Keratinocyte (primary cell): ENCODE data around the gene API5.

Source experiments
- EZH2 ChIP-seq: IDR thresholded peaks from one replicate; pipeline ENCODE4 v1.6.1; 2012; ENCODE audit warnings: inconsistent platforms, mild to moderate bottlenecking, low read length, moderate library complexity
- TF ChIP-seq, protein P1 (sequence below), 3 experiments: IDR thresholded peaks in 1 of 3; conservative IDR thresholded peaks in 1 of 3; optimal IDR thresholded peaks in 1 of 3; 2 replicates in 2 of 3; 3 replicates in 1 of 3; pipeline versions ENCODE3 to v1.5.1; 2011; ENCODE audit warnings: low read length in 3 of 3, mild to moderate bottlenecking in 3 of 3, moderate library complexity in 2 of 3, control low read depth in 1 of 3, inconsistent platforms in 1 of 3; ENCODE audit not compliant: insufficient read depth in 2 of 3; ENCODE audit errors: extremely low read depth in 1 of 3

DNA sequence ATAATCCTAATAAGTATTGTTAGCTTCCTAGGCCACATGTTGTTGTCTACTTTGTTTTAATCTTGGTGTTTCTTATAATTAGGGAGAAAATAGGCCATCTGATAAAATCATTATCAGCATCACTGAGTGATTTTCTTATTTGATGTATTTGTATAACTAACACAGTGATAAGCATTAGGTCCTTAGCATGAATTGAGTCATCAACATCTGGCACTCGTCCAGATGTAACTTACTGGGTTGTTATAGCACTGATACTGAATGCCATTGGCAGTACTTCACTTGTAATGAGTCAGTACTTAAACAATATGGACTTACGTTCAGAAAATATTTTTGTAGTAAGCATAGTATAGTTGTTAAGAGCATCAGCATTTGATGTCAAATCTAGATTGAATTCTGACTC, 16.2 kb downstream of the API5 start:
- TF ChIP-seq, protein P1, sequence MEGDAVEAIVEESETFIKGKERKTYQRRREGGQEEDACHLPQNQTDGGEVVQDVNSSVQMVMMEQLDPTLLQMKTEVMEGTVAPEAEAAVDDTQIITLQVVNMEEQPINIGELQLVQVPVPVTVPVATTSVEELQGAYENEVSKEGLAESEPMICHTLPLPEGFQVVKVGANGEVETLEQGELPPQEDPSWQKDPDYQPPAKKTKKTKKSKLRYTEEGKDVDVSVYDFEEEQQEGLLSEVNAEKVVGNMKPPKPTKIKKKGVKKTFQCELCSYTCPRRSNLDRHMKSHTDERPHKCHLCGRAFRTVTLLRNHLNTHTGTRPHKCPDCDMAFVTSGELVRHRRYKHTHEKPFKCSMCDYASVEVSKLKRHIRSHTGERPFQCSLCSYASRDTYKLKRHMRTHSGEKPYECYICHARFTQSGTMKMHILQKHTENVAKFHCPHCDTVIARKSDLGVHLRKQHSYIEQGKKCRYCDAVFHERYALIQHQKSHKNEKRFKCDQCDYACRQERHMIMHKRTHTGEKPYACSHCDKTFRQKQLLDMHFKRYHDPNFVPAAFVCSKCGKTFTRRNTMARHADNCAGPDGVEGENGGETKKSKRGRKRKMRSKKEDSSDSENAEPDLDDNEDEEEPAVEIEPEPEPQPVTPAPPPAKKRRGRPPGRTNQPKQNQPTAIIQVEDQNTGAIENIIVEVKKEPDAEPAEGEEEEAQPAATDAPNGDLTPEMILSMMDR (optimal IDR thresholded peaks at IDR 0.05 in 1 of 3, IDR thresholded peaks at IDR 0.05 in 1 of 3, conservative IDR thresholded peaks at IDR 0.05 in 1 of 3; ENCODE audit: extremely low read depth in 1 of 3, insufficient read depth in 2 of 3, low read length in 3 of 3): no peak
- TF ChIP-seq EZH2: no peak
